HG03103 (cell line): Measurements from ENCODE around the gene HBZ.
"Not testable (repeated sequence)": the region's sequence is repeated elsewhere in the genome, so short reads cannot be mapped to it uniquely, and the experiment has no call there.

Experiments used
- ATAC-seq: cut with Tn5 transposase; IDR thresholded peaks from one replicate; pipeline ENCODE4 v1.9.1; 2021; ENCODE audit warnings: low read depth; ENCODE audit not compliant: unreplicated experiment

The HBZ gene

GRCh38 chr16:132120-132519, 20.3 kb upstream of the HBZ start:
- no peak for ATAC-seq

GRCh38 chr16:133716-134115, 18.7 kb upstream of the HBZ start:
- ATAC-seq: no peak

GRCh38 chr16:138049-138417, 14.4 kb upstream of the HBZ start:
- ATAC-seq: no peak

- no peak for ATAC-seq
These were observed 12.1 kb upstream of the HBZ start for GRCh38 chr16:140175-140857.

GRCh38 chr16:142405-142967, 10.0 kb upstream of the HBZ start:
- ATAC-seq: no peak

- no peak for ATAC-seq
These were observed 9.4 kb upstream of the HBZ start for GRCh38 chr16:143047-143446.

GRCh38 chr16:143456-143855, 9.0 kb upstream of the HBZ start:
- no peak for ATAC-seq

- ATAC-seq: no peak
These were observed 7.6 kb upstream of the HBZ start for GRCh38 chr16:144797-145252.

- no peak for ATAC-seq
These were observed 5.8 kb upstream of the HBZ start for GRCh38 chr16:146646-147045.

- ATAC-seq: no peak
These were observed 3.3 kb upstream of the HBZ start for GRCh38 chr16:149024-149660.

- not testable (repeated sequence) for ATAC-seq
These were observed 681 bp downstream of the HBZ start for GRCh38 chr16:153129-153521.

- ATAC-seq: not testable (repeated sequence)
These were observed 1.2 kb downstream of the HBZ start for GRCh38 chr16:153550-154216.

- ATAC-seq: no peak
These were observed 2.0 kb downstream of the HBZ start for GRCh38 chr16:154217-155030.

GRCh38 chr16:155031-155398, 2.6 kb downstream of the HBZ start:
- ATAC-seq: no peak

GRCh38 chr16:159136-159849, 6.8 kb downstream of the HBZ start:
- ATAC-seq: no peak

- not testable (repeated sequence) for ATAC-seq
These were observed 7.8 kb downstream of the HBZ start for GRCh38 chr16:160242-160641.

GRCh38 chr16:160691-161190, 8.3 kb downstream of the HBZ start:
- no peak for ATAC-seq

- no peak for ATAC-seq
These were observed 10.0 kb downstream of the HBZ start for GRCh38 chr16:162271-162991.

GRCh38 chr16:163139-163538, 10.7 kb downstream of the HBZ start:
- not testable (repeated sequence) for ATAC-seq
